Activated T-cell treated with anti-CD3 and anti-CD28 coated beads for 1 hour (primary cell): ENCODE measurements around the gene JUND.
A peak's percentile ranks its signal among the peaks of the same experiment; 100 is the strongest.

Source experiments
- DNase-seq: peaks from one replicate; pipeline ENCODE4 v3.0.0-alpha.2; 2020; ENCODE audit warnings: low read depth

The JUND gene

DNA sequence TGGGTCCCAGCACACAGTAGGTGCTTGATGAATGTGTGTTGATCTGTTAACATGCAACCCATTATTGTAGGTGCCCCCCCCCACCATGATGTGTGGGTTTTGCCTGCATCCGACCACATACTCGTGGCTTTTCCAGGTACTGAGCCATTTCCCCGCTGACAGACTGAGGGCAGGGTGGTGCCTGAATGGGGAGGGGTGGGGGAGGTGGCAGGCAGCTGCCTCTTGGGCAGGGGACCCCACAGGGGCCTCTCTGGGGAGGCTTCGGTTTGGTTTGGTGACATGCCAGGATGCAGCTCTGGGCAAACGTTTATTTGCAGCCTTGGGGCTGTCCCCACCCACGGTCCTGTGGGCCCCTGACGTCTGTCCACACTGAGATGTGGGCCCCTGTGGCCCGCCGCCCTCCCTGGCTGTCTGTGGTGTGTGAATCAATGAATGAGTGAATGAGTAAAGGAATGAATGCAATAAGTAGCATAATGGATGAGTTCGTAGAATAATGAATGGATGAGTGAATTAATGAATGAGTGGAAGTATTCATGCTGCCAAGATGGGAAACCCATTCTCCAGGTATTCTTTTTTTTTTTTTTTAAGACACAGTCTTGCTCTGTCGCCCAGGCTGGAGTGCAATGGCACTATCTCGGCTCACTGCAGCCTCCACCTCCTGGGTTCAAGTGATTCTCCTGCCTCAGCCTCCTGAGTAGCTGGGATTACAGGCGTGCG lies 9.0 kb upstream of the JUND start:
- no peak for DNase-seq

DNA sequence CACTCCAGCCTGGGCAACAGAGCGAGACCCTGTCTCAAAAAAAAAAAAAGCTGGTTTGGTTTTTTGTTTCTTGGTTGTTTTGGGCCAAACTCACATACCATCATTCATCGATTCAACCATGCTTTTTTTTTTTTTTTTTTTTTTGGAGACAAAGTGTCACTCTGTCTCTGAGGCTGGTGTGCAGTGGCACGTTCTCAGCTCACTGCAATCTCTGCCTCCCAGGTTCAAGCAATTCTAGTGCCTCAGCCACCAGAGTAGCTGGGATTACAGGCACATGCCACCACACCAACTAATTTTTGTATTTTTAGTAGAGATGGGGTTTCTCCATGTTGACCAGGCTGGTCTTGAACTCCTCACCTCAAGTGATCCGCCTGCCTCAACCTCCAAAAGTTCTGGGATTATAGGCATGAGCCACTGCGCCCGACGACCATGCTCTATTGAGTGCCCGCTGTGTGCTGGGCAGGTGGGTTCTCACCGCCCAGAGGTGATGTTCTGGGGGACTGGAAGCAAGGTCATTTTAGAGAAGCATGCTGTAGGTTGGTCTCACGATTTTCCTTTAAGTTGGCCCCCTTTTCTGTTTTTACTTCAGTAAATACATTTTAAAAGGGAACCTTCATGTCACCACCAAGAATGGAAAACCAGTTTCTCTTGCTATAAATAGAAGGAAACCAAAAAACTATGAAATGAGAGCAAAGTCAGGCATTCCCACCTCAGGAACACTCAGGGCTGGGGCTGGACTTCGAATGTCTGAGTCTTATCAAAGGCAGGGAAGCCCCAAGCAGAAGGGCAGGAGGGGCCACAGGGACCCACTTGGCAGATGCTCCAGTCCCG lies 8.3 kb upstream of the JUND start:
- no peak for DNase-seq

DNA sequence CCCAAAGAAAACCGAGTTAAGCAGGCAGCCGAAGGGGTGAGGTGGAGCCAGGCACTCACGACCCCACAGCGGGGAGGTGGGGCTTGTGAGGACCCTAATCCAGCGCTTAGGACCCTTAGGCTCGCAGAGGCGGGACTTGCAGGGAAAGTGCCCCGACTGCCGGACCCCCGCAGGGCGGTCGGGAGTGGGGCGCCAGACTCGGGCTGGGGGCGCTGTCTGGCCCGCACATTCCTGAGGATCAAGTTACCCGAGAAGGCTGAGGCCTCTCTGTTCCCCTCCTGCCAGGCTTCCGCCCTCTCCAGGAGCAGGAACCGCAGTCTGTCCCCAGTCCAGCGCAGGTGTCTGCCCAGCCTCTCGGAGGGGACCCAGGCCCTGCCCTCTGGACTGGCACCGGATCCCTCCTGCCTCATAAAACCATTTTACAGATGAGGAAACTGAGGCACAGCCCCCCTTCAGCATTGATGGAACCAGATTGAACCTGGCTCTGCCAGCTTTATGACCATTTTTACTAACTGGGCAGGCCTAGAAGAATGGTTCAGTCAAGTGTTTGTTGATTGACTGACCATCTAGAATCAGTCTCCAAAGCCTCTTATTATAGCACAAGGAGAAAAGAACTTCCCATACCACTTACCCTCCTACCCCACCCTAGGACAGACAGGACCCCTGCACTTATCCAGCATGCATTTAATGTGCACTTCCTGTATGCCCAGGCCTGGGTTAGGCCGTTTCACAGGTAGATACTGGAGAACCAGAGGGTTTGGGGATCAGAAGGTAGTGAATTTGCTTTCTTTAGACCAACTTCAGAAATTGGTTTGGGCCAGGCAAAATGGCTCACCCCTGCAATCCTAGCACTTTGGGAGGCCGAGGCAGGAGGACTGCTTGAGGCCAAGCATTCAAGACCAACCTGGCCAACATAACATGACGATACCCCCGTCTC lies 6.7 kb upstream of the JUND start:
- no peak for DNase-seq

DNA sequence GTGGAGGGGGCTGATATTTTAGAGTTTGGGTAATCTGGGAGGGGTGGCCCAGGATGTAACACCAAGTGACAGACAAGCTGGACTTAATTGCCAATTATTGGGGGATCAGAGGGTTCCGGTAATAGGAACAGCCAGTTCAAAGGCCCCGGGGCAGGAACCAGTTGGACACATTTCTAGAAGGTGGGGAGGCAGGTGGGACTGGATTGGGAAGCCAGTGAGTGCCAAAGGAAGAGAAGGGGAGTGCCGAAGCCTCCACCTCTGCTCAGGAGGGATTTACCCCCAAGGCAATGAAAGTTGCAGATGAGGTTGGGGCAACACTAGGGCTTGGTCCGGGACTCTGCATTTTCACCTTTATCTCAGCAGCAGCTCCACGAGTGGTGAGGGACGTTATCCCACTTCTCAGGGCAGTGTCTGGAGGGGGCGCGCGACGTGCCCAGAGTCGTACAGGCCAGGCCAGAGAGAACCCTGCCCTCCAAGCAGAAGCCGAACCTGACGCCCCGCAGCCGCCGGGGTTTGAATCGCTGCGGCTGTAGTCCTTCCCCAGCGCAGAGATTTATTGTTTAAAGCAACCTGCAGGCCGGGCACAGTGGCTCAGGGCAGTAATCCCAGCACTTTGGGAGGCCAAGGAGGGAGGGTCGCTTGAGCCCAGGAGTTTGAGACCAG lies 5.7 kb upstream of the JUND start:
- DNase-seq = no peak

DNA sequence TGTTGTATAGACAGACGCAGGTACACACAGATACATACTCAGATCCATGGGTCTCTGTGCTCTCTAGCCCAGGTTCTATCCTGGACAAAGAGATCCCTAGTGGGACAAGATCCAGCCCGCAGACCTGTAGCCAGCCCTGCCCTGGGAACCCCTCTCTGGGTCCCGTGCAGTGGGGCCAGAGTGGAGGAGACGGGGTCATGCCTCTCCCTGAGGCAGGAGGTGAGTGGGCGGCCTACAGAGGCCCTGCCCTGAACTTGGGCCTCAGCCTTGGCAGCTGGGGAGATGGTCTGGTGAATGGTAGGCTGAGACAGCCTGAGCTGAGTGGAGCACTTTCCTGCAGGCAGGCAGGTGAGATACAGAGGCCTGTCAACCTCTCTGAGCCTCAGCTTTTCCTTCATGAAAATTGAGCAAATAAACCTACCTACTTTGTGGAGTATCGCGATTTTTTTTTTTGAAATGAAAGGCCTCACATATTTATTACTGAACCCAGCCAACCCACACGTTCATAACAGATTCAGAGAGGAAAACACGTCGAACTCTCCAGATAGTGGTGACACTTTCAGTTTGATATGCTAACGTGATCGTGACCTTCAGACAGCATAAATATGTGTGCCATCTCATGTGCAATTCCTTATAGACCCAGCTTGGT lies 3.4 kb upstream of the JUND start:
- DNase-seq = no peak

DNA sequence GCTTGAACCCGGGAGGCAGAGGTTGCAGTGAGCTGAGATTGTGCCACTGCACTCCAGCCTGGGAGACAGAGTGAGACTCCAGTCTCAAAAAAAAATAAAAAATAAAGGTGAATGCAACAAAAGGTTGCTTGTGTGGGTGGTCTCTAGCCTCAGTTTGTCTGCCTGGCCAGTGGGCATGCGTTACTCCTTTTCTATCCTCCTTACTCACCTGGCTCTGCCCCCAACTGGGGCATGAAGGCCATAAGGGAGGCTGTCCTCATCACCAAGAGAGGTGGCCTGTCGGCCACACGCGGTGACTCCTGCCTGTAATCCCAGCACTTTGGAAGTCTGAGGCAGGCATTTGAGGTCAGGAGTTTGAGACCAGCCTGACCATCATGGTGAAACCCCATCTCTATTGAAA lies 1.9 kb upstream of the JUND start:
- DNase-seq = no peak

DNA sequence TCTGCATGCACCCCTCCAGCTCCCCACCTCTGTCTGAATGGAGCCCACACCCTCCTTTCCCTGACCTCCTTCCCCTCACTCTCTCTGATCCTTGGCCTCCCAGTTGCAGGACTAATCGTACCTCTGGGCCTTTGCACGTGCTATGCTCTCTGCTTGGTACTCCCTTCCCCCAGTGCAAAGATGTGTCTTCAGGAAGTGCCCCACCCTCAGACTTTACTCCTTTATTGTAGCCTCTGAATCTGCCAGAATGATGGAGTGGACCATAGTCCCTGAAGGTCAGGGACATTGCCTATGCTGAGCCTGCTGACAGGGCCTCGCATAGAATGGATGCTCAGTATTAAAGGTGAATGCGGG lies 1.3 kb upstream of the JUND start:
- no peak for DNase-seq

DNA sequence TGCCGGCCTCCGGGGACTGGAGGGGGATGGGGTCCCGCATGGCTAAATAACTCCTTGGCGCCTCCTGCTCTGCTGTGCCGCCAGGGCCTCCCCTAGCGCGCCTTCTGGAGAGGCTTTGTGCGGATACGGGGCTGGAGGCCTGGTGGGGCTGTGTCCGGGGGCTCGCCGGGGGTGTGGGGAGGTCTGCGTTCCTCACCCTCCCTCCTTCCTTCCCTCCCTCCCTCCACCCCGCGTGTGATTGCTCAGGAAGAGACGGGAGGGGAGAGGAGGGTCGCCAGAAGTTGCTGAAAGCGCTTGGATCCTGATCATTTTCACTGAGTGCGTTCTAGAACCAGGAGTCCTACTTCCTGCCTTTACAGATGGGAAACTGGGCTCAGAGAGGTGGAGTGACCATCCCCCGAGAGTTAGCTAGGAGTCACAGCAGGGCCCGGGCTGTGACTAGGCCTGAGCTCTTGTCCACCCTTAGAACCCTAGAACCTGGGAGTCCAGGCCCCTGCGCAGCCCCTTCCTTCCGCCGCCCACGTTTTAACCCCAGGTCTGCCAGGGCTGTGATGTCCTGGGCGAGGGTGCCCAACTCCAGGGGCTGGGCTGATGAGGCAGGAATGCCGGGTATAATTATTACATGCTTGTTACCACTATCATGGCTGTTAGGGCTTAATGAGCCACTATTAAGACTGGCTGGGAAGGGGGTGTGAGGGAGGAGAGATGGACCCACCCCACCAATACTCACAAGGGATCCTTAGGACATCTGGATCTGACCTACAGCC lies 782 bp upstream of the JUND start:
- DNase-seq = no peak

DNA sequence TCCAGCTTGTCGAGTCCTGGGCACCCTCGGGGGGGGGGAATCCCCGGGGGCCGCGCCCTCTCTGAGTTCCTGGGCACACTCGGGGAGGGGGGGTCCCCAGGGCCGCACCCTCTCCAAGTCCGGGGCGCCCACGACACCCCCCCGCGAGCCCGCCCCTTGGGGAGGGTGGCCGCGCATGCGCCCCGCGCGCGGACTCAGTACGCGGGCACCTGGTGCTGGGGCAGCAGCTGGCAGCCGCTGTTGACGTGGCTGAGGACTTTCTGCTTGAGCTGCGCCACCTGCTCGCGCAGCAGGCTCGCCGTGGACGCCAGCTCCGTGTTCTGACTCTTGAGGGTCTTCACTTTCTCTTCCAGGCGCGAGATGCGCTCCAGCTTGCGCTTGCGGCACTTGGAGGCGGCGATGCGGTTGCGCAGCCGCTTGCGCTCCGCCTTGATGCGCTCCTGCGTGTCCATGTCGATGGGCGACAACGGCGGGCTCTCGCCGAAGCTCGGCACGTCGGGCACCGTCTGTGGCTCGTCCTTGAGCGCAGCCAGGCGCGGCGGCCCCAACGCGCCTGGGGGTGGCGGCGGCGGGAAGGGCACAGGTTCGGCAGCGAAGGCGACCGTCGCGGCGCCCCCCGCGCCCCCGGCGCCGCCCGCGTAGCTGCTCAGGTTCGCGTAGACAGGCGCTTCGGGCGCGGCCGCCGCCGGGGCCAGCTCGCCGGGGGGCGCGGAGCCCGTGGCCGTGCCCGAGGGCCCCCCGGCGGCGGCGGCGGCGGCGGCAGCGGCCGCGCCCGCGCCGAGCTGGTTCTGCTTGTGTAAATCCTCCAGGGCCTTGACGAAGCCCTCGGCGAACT lies 958 bp downstream of the JUND start:
- DNase-seq = peak; percentile 74

DNA sequence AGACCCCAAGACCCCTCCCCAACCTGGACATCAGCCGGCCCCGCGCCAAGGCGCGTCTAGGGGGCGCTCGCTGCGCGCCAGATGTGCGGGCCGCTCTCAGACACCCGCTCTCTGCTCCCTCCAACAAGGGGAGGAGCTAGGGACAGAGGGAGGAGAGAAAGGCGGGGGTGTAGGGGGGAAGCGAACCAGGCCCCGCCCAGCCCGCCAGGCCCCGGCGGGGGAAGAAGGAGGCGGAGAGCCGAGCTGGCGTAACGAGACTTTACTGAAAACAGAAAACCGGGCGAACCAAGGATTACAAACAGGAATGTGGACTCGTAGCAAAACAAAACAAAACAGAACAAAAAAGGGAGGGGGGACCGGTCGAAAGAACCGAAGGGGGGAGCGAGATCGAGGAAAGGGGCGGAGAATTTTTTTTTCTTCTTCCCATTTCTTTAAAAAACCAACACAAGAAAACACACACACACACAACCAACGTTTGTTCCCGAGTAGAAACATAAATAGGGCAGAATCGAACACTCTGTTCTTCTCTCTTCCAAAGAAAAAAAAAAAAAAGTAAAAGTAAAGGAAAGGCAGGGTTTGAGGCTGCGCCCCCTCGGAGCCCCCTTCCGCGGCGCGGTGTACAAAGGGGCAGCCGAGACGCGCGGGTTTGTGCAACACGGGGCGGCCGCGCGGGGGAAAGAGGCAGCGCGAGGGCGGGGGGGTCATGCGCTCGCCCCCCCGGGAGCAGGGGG lies 1.7 kb downstream of the JUND start:
- peak; percentile 84 for DNase-seq

DNA sequence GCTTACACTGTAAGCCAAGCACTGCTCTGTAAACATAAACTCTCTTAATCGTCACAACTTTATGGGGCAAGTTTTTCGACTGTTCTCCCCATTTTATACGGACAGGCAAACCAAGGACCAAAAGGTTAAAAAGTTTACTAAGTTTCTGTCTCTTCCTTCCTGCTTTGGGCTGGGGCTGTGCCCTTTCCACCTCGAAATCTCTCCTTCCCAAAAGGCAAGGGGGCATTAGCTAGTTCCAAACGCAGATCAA lies 2.2 kb downstream of the JUND start:
- DNase-seq = no peak

DNA sequence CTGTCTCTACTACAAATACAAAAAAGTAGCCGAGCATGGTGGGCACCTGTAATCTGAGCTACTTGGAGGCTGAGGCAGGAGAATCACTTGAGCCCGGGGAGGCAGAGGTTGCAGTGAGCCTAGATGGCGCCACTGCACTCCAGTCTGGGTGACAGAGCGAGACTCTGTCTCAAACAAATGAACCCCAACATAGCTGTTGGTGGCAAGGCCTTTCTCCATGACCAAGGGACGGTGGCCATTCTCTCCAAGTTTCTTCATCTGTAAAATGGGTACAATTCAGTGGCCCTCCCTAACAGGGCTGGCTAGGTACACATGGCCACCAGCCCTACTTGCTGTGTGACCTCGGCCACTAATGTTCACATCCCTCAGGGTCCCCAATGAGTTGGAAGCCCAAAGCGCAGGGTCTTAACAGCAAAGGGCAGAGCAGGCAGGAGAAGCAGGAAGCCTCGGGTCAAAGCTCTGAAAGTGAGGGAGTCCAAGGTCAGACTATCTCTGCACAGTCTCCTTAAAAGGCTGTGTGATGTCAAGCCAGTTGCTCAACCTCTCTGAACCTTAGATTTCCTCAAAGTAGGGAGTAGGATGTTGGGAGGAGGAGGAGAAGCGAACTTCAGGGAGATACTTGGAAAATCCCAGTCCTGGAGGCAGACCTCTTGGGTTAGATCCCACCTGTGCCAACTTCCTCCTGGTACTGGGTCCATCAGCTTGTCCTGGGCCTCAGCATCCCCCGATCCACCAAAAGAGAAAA lies 2.7 kb downstream of the JUND start:
- no peak for DNase-seq

DNA sequence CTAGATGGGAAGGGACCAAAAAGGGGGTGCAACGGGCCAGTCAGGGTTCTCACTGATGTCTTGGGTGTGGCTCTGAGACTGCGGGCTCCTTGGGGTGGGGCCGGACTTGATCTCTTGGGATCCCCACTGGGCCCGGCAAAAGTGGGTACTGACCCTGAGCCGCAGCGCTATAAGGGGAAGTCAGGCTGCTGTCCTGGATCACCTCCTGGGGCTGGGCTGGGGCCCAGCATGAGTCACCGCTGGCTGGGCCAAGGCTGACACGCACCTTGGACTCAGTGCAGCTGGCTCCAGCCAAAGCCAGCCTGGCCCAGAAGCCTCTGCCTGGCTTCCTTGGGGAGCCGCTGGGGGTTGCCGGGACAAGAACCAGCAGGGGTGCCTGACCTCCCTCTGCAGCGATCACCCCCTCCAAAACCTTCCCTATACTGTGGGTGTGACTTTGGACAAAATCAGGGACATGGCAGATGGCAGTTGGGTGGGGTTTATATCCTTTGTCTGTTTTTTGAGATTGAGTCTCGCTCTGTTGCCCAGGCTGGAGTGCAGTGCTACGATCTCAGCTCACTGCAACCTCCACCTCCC lies 6.6 kb downstream of the JUND start:
- no peak for DNase-seq

DNA sequence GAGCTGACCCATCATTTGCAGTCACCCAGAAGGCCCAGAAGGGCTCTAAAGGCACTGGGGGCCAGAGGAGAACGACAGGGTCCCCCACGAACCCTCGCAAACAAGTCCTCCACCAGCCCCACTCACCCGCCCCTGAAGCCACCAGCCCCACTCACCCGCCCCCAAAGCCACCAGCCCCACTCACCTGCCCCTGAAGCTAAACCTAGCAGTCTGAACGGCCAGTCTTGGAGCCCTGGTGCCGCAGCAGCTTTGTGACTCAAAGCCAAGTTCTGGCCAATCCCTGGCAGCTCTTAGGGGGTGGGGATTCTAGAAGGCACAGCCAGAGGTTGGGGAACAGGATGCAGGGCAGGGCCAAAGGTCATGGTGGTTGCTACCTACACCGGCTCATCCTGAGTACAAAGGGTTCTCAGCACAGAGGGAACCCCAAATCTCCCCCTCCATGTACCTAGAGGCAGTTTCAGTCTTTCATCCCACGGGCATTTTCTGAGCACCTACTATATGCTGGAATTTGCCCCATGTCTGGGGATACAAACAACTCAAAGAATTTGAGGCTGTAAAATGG lies 7.1 kb downstream of the JUND start, which contains the start of gene IQCN:
Gene IQCN (minus strand): TSS at position 234 of the 562 bp plus-strand sequence. CDS start 4,974 bp downstream, outside the sequence.
- no peak for DNase-seq

DNA sequence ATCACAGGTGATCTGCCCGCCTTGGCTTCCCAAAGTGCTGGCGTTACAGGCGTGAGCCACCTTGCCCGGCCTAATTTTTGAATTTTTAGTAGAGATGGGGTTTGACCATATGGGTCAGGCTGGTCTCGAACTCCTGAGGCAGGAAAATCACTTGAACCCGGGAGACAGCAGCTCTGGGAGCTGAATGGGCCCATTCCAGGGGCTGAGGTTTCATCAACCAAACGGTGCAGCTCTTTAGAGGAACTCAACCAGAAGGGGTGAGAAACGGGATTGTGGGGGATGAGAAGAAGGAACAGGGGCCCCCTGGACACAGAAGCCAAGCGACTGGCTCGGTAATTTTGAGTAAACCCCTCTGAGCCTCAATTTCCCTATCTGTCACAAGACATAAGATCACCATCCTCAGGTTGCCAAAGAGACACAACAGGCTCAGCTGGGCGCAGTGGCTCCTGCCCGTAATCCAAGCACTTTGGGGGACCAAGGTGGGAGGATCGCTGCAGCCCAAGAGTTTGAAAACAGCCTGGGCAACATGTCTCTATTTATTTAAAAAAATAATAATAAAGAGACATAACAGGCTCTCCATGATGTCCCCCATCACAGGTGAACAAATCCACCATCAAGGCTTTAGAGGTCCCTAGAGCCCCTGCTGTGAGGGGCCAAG lies 7.7 kb downstream of the JUND start:
- DNase-seq = no peak

DNA sequence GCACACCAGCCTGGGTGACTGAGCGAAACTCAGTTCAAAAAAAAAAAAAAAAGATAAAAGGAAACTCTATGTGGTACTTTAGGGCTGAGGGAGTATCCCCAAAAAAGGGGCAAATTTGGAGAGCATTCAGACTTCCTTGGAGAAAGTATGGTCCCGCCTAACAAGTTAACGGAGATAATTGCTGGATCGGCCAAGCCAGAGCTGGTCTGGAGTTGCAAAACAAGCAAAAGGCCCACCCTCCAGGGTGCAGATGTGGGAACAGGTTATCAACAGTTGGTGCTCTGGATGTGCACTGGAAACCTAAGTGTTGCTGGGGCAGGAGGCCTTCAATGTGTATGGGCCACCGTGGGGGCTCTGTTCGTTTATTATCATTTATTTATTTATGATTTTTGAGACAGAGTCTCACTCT lies 10.0 kb downstream of the JUND start:
- no peak for DNase-seq

DNA sequence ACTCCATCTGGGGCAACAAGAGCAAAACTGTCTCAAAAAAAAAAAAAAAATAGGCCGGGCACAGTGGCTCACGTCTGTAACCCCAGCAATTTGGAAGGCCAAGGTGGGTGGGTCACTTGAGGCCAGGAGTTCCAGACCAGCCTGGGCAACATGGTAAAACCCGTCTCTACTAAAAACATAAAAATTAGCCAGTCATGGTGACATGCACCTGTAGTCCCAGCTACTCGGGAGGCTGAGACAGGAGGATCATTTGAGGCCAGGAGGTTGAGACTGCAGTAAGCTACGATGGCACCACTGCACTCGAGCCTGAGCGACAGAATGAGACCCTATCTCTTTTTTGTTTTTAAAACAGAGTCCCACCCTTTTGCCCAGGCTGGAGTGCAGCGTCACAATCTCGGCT lies 11.1 kb downstream of the JUND start:
- no peak for DNase-seq
